Measurements from ENCODE around the gene GOLT1B.

GOLT1B gene

DNA sequence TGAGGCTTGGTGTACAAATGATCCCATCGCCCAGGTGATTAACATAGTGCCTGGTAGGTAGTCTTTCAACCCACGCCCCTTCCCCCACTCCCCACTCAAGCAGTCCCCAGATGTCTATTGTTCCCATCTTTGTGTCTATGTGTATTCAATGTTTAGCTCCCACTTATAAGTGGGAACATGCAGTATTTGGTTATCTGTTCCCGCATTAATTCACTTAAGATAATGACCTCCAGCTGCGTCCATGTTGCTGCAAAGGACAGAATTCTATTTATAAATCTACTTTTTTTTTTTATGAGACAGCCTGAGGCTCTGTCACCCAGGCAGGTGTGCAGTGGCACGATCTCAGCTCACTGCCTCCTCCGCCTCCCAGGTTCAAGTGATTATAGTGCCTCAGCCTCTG, 40.2 kb downstream of the GOLT1B start:
- in situ Hi-C loops (cut with MboI; ENCODE audit: low pct_unique_long_range_greater_than_20kb, low sequenced_read_pairs, unreplicated experiment), result no loop called here
- TF ChIP-seq, protein P1, sequence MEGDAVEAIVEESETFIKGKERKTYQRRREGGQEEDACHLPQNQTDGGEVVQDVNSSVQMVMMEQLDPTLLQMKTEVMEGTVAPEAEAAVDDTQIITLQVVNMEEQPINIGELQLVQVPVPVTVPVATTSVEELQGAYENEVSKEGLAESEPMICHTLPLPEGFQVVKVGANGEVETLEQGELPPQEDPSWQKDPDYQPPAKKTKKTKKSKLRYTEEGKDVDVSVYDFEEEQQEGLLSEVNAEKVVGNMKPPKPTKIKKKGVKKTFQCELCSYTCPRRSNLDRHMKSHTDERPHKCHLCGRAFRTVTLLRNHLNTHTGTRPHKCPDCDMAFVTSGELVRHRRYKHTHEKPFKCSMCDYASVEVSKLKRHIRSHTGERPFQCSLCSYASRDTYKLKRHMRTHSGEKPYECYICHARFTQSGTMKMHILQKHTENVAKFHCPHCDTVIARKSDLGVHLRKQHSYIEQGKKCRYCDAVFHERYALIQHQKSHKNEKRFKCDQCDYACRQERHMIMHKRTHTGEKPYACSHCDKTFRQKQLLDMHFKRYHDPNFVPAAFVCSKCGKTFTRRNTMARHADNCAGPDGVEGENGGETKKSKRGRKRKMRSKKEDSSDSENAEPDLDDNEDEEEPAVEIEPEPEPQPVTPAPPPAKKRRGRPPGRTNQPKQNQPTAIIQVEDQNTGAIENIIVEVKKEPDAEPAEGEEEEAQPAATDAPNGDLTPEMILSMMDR (IDR thresholded peaks at IDR 0.05; ENCODE audit: extremely low read depth, insufficient read depth, missing control alignments), result no peak
- DNase-seq (ENCODE audit: low spot score), result no peak

DNA sequence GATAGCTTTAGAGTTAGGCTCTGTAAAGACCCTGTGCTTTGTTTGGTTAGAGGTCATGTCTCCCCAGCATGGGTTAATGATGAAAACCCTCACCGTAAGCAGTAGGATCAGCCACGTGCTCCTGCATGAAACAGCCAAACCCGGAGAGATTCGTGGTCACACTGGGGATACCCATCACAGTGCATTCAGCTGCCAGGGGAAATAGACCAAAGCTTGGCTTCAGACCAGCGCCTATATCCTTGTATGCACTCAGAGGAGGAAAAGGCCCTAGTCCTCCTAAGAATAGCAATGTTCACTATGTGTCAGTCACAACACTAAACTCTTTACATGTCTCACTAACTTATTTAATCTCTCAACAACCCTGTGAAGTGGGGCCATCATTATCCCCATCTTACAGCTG, 40.8 kb downstream of the GOLT1B start:
- in situ Hi-C loops (cut with MboI; ENCODE audit: low pct_unique_long_range_greater_than_20kb, low sequenced_read_pairs, unreplicated experiment), result no loop called here
- TF ChIP-seq, protein P1 (IDR thresholded peaks at IDR 0.05; ENCODE audit: extremely low read depth, insufficient read depth, missing control alignments), result no peak
- DNase-seq (ENCODE audit: low spot score), result no peak

DNA sequence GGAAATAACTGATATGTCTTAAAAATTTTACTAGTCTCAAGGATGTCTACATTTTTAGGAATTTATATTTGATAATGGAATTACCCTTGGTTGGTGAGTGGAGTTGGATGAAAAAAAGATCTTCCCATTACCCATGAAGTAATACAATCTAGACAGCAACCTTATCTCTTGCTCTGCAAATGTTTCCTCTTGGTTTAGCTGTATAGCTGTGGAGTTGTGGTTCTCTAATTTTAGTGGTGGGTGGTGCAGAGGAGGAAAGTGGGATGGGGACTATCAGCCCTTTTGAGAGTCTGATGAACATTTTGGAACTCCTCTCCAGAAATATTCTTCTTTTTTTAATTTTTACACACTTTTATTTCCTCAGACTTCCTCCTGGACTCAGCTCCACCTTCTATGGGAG, 41.6 kb downstream of the GOLT1B start:
- DNase-seq (ENCODE audit: low spot score), result no peak
- TF ChIP-seq, protein P1 (IDR thresholded peaks at IDR 0.05; ENCODE audit: extremely low read depth, insufficient read depth, missing control alignments), result no peak
- in situ Hi-C loops (cut with MboI; ENCODE audit: low pct_unique_long_range_greater_than_20kb, low sequenced_read_pairs, unreplicated experiment), result no loop called here

DNA sequence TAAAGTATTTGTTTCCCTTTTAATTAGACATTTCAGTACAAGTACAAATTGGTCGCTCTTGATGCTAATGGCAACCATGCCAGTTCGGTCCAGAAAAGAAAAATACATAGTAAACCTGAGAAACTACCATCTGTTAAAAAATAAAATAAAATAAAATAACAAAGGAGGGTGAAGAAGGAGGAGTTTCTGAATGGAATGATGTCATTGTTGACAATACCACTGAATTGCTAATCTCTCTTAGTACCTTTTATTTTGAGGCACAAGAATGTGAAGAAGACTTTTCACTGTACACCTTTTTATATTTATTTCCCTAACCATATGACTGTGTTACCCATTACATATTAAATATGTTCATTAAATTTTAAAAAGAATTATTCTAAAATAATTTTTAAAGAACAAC, 44.0 kb downstream of the GOLT1B start:
- TF ChIP-seq, protein P1 (IDR thresholded peaks at IDR 0.05; ENCODE audit: extremely low read depth, insufficient read depth, missing control alignments), result no peak
- no peak for DNase-seq (ENCODE audit: low spot score)
- in situ Hi-C loops (cut with MboI; ENCODE audit: low pct_unique_long_range_greater_than_20kb, low sequenced_read_pairs, unreplicated experiment), result no loop called here

DNA sequence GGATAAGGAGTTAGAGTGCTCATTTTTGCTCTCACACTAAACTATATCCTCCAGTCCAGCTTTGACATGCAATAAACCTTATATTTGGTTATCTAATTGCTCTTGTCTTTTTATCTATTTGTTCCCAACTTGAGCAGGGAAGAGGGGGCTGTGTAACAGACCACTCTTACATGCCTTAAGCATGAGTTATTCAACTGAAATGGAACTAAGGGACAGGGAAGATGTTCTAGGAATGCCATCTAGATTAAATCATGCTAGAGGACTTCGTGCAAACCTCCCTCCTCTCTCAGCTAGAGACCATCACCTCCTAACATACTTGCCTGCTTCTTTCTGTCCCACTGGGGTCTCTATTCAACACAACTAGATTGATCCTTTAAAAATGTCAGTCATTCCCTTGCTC, 45.1 kb downstream of the GOLT1B start:
- TF ChIP-seq, protein P1 (IDR thresholded peaks at IDR 0.05; ENCODE audit: extremely low read depth, insufficient read depth, missing control alignments), result no peak
- in situ Hi-C loops (cut with MboI; ENCODE audit: low pct_unique_long_range_greater_than_20kb, low sequenced_read_pairs, unreplicated experiment), result no loop called here
- DNase-seq (ENCODE audit: low spot score), result no peak

DNA sequence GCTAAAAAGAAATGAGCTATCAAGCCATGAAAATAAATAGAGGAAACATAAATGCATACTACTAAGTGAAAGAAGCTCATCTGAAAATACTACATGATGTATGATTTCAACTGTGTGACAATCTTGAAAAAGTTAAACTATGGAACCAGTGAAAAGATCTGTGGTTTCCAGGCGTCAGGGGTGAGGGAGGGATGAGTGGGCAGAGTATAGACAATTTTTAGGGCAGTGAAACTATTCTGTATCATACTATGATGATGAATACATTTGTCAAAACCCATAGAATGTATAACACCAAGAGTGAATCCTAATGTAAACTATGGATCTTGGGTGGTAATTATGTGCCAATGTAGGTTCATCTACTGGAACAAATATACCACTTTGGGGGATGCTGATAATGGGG, 45.8 kb downstream of the GOLT1B start:
- DNase-seq (ENCODE audit: low spot score), result no peak
- in situ Hi-C loops (cut with MboI; ENCODE audit: low pct_unique_long_range_greater_than_20kb, low sequenced_read_pairs, unreplicated experiment), result no loop called here
- TF ChIP-seq, protein P1 (IDR thresholded peaks at IDR 0.05; ENCODE audit: extremely low read depth, insufficient read depth, missing control alignments), result no peak

Measured in GM13977 (cell line).